SK-N-SH (cell line): Measurements from ENCODE around the gene ME3. TPM values are rescaled to one million over a fixed set of nuclear protein-coding genes. Genes with fewer than 3 reads are reported as not detected.

Experiments used
- CTCF ChIA-PET: fragments of 300-600, 350-600 bp; formaldehyde crosslinking; extraction: SDS; loops from one replicate; lab custom pipeline; 2021; lab: Yijun Ruan, JAX
- POLR2A ChIA-PET: fragments of 350-600 bp; sonication (Branson Sonifier 250); formaldehyde crosslinking; extraction: SDS; loops from one replicate; lab custom pipeline; 2020; ENCODE audit warnings: antibody characterized with exemption, inconsistent platforms; lab: Yijun Ruan, JAX
- DNase-seq: peaks from one replicate; pipeline ENCODE4 v3.0.0; 2012
- H2AFZ ChIP-seq: fragments of 200-600 bp; sonication (generic); 2 replicates; pipeline ENCODE4 v1.8.1; 2016; ENCODE audit warnings: antibody characterized with exemption, mild to moderate bottlenecking, low read depth
- H3F3A ChIP-seq: fragments of 200-600 bp; sonication (generic); replicated peaks from 2 replicates; pipeline ENCODE3; 2016; ENCODE audit warnings: antibody characterized with exemption, mild to moderate bottlenecking; ENCODE audit not compliant: insufficient read depth
- H3K27ac ChIP-seq, 2 experiments: fragments of 200-500 bp in 1 of 2; fragments of 200-600 bp in 1 of 2; sonication (Bioruptor generic) in 1 of 2; sonication (generic), shearing (Covaris generic) in 1 of 2; 2 replicates each; pipeline versions ENCODE4 v1.5.1 to v1.6.1; 2014 to 2016; ENCODE audit warnings: low read depth in 2 of 2, inconsistent platforms in 1 of 2, low read length in 1 of 2, mild to moderate bottlenecking in 1 of 2, mixed read lengths in 1 of 2
- H3K27me3 ChIP-seq: fragments of 200-600 bp; sonication (generic), shearing (Covaris generic); 2 replicates; pipeline ENCODE4 v1.6.1; 2016; ENCODE audit warnings: mixed run types; ENCODE audit not compliant: insufficient read depth
- H3K36me3 ChIP-seq, 2 experiments: fragments of 200-500 bp in 1 of 2; fragments of 200-600 bp in 1 of 2; sonication (Bioruptor generic) in 1 of 2; sonication (generic) in 1 of 2; replicated peaks in 1 of 2; 2 replicates each; pipeline versions ENCODE3 to v1.5.1; 2014 to 2016; ENCODE audit warnings: low read length in 1 of 2, mild to moderate bottlenecking in 1 of 2; ENCODE audit not compliant: insufficient read depth in 2 of 2, control insufficient read depth in 1 of 2
- H3K4me1 ChIP-seq, 2 experiments: fragments of 200-500 bp in 1 of 2; fragments of 200-600 bp in 1 of 2; sonication (Bioruptor generic) in 1 of 2; sonication (generic), shearing (Covaris generic) in 1 of 2; 2 replicates each; pipeline versions ENCODE4 v1.5.1 to v1.6.1; 2014 to 2016; ENCODE audit warnings: low read depth in 1 of 2, low read length in 1 of 2, mixed run types in 1 of 2; ENCODE audit not compliant: insufficient read depth in 2 of 2, control insufficient read depth in 1 of 2
- H3K4me2 ChIP-seq: fragments of 200-600 bp; sonication (generic), shearing (Covaris generic); 2 replicates; pipeline ENCODE4 v1.6.1; 2017; ENCODE audit warnings: mixed run types
- H3K4me3 ChIP-seq, 2 experiments: fragments of 200-500 bp in 1 of 2; fragments of 200-600 bp in 1 of 2; sonication (Bioruptor generic) in 1 of 2; sonication (generic), shearing (Covaris generic) in 1 of 2; 2 replicates each; pipeline versions ENCODE4 v1.5.1 to v1.8.1; 2014 to 2016; ENCODE audit warnings: low read depth in 2 of 2, inconsistent platforms in 1 of 2, low read length in 1 of 2, mild to moderate bottlenecking in 1 of 2, mixed read lengths in 1 of 2, moderate library complexity in 1 of 2
- H3K79me2 ChIP-seq: fragments of 200-600 bp; sonication (generic); 2 replicates; pipeline ENCODE4 v1.8.1; 2017; ENCODE audit warnings: mild to moderate bottlenecking; ENCODE audit not compliant: insufficient read depth
- H3K9ac ChIP-seq: fragments of 200-600 bp; sonication (generic); 2 replicates; pipeline ENCODE4 v1.6.1; 2017; ENCODE audit warnings: mixed run types
- H3K9me2 ChIP-seq: fragments of 200-600 bp; sonication (generic); 2 replicates; pipeline ENCODE4 v1.6.1; 2017; ENCODE audit warnings: mixed run types
- H3K9me3 ChIP-seq: fragments of 200-600 bp; sonication (generic); 2 replicates; pipeline ENCODE4 v1.6.1; 2017; ENCODE audit warnings: mixed run types, mild to moderate bottlenecking, moderate library complexity
- H4K20me1 ChIP-seq: fragments of 200-600 bp; sonication (generic); 2 replicates; pipeline ENCODE4 v1.6.1; 2017; ENCODE audit warnings: mild to moderate bottlenecking, mixed run types; ENCODE audit not compliant: insufficient read depth
- CTCF ChIP-seq: fragments of 200-600 bp; sonication (generic); IDR thresholded peaks from 2 replicates; pipeline ENCODE4 v1.6.1; 2017; ENCODE audit warnings: antibody characterized with exemption, mild to moderate bottlenecking, moderate library complexity
- MAX ChIP-seq: IDR thresholded peaks from 2 replicates; pipeline ENCODE4 v1.4.0; 2012; ENCODE audit warnings: low read depth
- MXI1 ChIP-seq: IDR thresholded peaks from 2 replicates; pipeline ENCODE4 v1.6.1; 2012; ENCODE audit warnings: mild to moderate bottlenecking, low read depth, low read length, improper control_type of control experiment
- PBX3 ChIP-seq: IDR thresholded peaks from 2 replicates; pipeline ENCODE4; 2012
- RAD21 ChIP-seq: IDR thresholded peaks from 2 replicates; pipeline ENCODE4 v1.6.1; 2012; ENCODE audit warnings: mild to moderate bottlenecking, low read length
- RFX5 ChIP-seq: IDR thresholded peaks from 2 replicates; pipeline ENCODE4 v1.6.1; 2012; ENCODE audit warnings: mild to moderate bottlenecking, improper control_type of control experiment, low read length
- SMC3 ChIP-seq: IDR thresholded peaks from 2 replicates; pipeline ENCODE4 v1.6.1; 2012; ENCODE audit warnings: low read depth, low read length, improper control_type of control experiment
- YY1 ChIP-seq: IDR thresholded peaks from 2 replicates; pipeline ENCODE4 v1.4.0; 2012; ENCODE audit warnings: low read depth, mild to moderate bottlenecking
- WGBS: methylation state at CpG from one replicate; pipeline ENCODE4 v1.1.6; 2017; ENCODE audit warnings: low lambda C conversion rate; 5-methylcytosine and 5-hydroxymethylcytosine counted together
- polyA plus RNA-seq, 3 experiments: library from polyadenylated mRNA; depleted of rRNA; stranded (reverse); fragments of >200 nt; gene quantifications; 2 replicates each; pipeline ENCODE4 v1.2.3, GENCODE V29; 2012
- TF ChIP-seq, protein P1 (sequence below): IDR thresholded peaks from 2 replicates; pipeline ENCODE4 v1.4.0; 2012; ENCODE audit warnings: low read depth, borderline replicate concordance

ME3 gene
- polyA plus RNA-seq, 1 of the 3 experiments (the other 2 are of a cell fraction): 22.0 TPM

GRCh38 chr11:86678296-86678695, 5.9 kb upstream of the ME3 start:
- Histone ChIP-seq H4K20me1 (no peaks in the 10 kb centered on the region), H3F3A (peaks cover 27% of the 10 kb centered on the region), H3K36me3 (no peaks in the 10 kb centered on the region), H3K27me3 (no peaks in the 10 kb centered on the region), H3K4me3 (no peak overlapping the region), H3K4me2 (peak overlapping the region; percentile 46; the same call in 1 of the 2 replicates), H2AFZ (no peak overlapping the region; the same call in 1 of the 2 replicates), H3K9me2 (no peaks in the 10 kb centered on the region), H3K9me3 (no peaks in the 10 kb centered on the region), H3K27ac (peak overlapping the region in 1 of 2 experiments; percentile 42; a peak in 2 of 4 replicates), H3K9ac (peak overlapping the region; percentile 32; the same call in 1 of the 2 replicates), H3K79me2 (no peaks in the 10 kb centered on the region), H3K4me1 (peaks cover 5 to 17% of the 10 kb centered on the region in 2 experiments; a peak in 3 of 4 replicates)
- ChIA-PET CTCF (interaction anchor here (1.6 kb wide), 1 partner anchor 19 kb away, joined by 3 read pairs; no protein-coding TSS in a partner anchor), POLR2A (no interaction called here)
- DNase-seq: no peak
- TF ChIP-seq, protein P1, sequence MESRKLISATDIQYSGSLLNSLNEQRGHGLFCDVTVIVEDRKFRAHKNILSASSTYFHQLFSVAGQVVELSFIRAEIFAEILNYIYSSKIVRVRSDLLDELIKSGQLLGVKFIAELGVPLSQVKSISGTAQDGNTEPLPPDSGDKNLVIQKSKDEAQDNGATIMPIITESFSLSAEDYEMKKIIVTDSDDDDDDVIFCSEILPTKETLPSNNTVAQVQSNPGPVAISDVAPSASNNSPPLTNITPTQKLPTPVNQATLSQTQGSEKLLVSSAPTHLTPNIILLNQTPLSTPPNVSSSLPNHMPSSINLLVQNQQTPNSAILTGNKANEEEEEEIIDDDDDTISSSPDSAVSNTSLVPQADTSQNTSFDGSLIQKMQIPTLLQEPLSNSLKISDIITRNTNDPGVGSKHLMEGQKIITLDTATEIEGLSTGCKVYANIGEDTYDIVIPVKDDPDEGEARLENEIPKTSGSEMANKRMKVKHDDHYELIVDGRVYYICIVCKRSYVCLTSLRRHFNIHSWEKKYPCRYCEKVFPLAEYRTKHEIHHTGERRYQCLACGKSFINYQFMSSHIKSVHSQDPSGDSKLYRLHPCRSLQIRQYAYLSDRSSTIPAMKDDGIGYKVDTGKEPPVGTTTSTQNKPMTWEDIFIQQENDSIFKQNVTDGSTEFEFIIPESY: no peak
- no peak for TF ChIP-seq SMC3
- 95% methylated on average over 3 of the region's 3 CpGs for WGBS

DNA sequence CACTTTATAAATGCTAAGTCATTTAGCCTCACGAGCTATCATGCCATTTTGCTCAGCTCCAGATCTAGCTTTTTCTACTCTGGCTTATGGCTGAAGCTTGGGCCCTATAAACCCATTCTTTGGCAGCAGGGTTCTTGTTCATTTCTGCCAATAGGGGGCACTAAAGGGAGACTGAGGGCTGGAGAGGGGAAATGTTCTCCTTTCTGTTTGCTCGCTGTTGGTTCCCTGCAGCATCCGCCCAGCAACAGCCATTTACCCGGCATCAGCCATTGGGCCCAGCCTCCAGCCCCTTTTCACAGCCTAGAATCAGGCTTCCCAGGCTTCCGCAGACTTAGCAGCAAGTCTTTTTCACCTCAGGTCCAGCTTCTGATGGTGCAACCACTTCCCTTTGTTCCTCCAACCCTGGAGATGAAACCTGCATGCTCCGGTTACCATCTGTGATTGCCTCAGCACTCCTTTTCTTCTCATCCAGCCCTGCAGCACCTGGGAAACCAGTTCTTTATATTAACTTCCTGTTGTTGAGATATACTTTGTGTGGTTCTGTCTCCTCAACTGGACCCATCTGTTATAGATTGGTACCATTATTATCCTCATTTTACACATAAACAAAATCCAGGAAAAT, 4.2 kb upstream of the ME3 start:
- no peaks in the 10 kb centered on the region for H3K36me3 ChIP-seq
- H3K9me3 ChIP-seq: no peaks in the 10 kb centered on the region
- no peak overlapping the region for H3K9ac ChIP-seq
- TF ChIP-seq PBX3: no peak
- TF ChIP-seq RFX5: peak; percentile 76
- peak; percentile 58 for TF ChIP-seq CTCF
- no peak for TF ChIP-seq MXI1
- TF ChIP-seq YY1: no peak
- peak; percentile 19; the same call in 1 of the 2 replicates for TF ChIP-seq SMC3
- TF ChIP-seq RAD21: 0 out of 2 replicates have a peak, but pooled peaks have one; percentile 6
- no peak for TF ChIP-seq MAX
- TF ChIP-seq, all 33 proteins: peak for 4
- H3K4me2 ChIP-seq: no peak overlapping the region
- H3K4me1 ChIP-seq: peaks cover 8 to 12% of the 10 kb centered on the region in 2 experiments; a peak in 3 of 4 replicates
- H3K79me2 ChIP-seq: no peaks in the 10 kb centered on the region
- H3K27ac ChIP-seq: no peak overlapping the region
- no peak overlapping the region for H2AFZ ChIP-seq
- H3K27me3 ChIP-seq: no peaks in the 10 kb centered on the region
- H4K20me1 ChIP-seq: no peaks in the 10 kb centered on the region
- peak; percentile 22 for DNase-seq
- ChIA-PET POLR2A (no interaction called here), CTCF (interaction anchor here (0.6 to 1.4 kb wide), 3 partner anchors 32 to 83 kb away, joined by 3 to 5 read pairs (median 3); no protein-coding TSS in a partner anchor)
- no peak overlapping the region for H3K4me3 ChIP-seq
- H3K9me2 ChIP-seq: no peaks in the 10 kb centered on the region
- 91% methylated on average over 6 of the region's 6 CpGs for WGBS
- H3F3A ChIP-seq: peaks cover 23% of the 10 kb centered on the region
